Liver (tissue), 9 donors: ENCODE measurements around the gene SERPINB4. TPM values are rescaled to one million over a fixed set of nuclear protein-coding genes. Genes with fewer than 3 reads are reported as not detected.
"Not testable (repeated sequence)": the region's sequence is repeated elsewhere in the genome, so short reads cannot be mapped to it uniquely, and the experiment has no call there.

Experiments
- DNase-seq: peaks from one replicate; pipeline ENCODE4 v3.0.0-alpha.2; 2017; ENCODE audit warnings: low spot score
- H3K27ac ChIP-seq, 2 donors: one replicate each; pipeline ENCODE4 v1.7.0; 2013; ENCODE audit warnings: inconsistent platforms in 2 of 2, low read length in 2 of 2, control low read depth in 1 of 2, low read depth in 1 of 2, mild to moderate bottlenecking in 1 of 2
- H3K27me3 ChIP-seq, 4 donors: one replicate each; pipeline versions ENCODE4 v1.6.1 to v1.7.0; 2013; ENCODE audit warnings: low read length in 3 of 4, inconsistent platforms in 1 of 4, mild to moderate bottlenecking in 1 of 4, moderate library complexity in 1 of 4; ENCODE audit not compliant: control insufficient read depth in 4 of 4, insufficient read depth in 4 of 4
- H3K36me3 ChIP-seq, 4 donors: one replicate each; pipeline versions ENCODE4 v1.6.1 to v1.7.0; 2013; ENCODE audit warnings: low read length in 3 of 4, mild to moderate bottlenecking in 3 of 4, low read depth in 1 of 4, moderate library complexity in 1 of 4; ENCODE audit not compliant: control insufficient read depth in 4 of 4, insufficient read depth in 3 of 4
- H3K4me1 ChIP-seq, 4 donors: one replicate each; pipeline versions ENCODE4 v1.6.1 to v1.7.0; 2013; ENCODE audit warnings: low read length in 3 of 4, mild to moderate bottlenecking in 3 of 4, moderate library complexity in 1 of 4; ENCODE audit not compliant: control insufficient read depth in 4 of 4, insufficient read depth in 4 of 4
- H3K4me3 ChIP-seq, 3 donors: one replicate each; pipeline versions ENCODE4 v1.6.1 to v1.7.0; 2013; ENCODE audit warnings: low read length in 3 of 3, control low read depth in 1 of 3, low read depth in 1 of 3, mild to moderate bottlenecking in 1 of 3
- H3K9ac ChIP-seq, 2 donors: one replicate each; pipeline ENCODE4 v1.7.0; 2013; ENCODE audit warnings: low read length in 2 of 2, mild to moderate bottlenecking in 2 of 2, moderate library complexity in 2 of 2, control low read depth in 1 of 2, low read depth in 1 of 2
- H3K9me3 ChIP-seq, 4 donors: one replicate each; pipeline versions ENCODE4 v1.6.1 to v1.7.0; 2013; ENCODE audit warnings: low read length in 3 of 4; ENCODE audit not compliant: control insufficient read depth in 4 of 4
- ATF3 ChIP-seq: IDR thresholded peaks from 2 replicates; pipeline ENCODE4 v1.6.1; 2016; ENCODE audit warnings: antibody characterized with exemption
- EGR1 ChIP-seq, 2 donors: IDR thresholded peaks; 2 replicates each; pipeline ENCODE4 v1.6.1; 2016 to 2018; ENCODE audit warnings: antibody characterized with exemption in 2 of 2, low read depth in 2 of 2
- FOXA1 ChIP-seq: IDR thresholded peaks from 2 replicates; pipeline ENCODE4 v1.6.1; 2016; ENCODE audit warnings: antibody characterized with exemption
- FOXA2 ChIP-seq: IDR thresholded peaks from 2 replicates; pipeline ENCODE4 v1.6.1; 2016; ENCODE audit warnings: antibody characterized with exemption
- GABPA ChIP-seq, 2 donors: IDR thresholded peaks in 1 of 2; conservative IDR thresholded peaks in 1 of 2; 2 replicates each; pipeline ENCODE4 v1.6.1; 2016; ENCODE audit warnings: antibody characterized with exemption in 2 of 2, mild to moderate bottlenecking in 1 of 2, moderate library complexity in 1 of 2
- HNF4A ChIP-seq, 2 donors: conservative IDR thresholded peaks; 2 replicates each; pipeline ENCODE4 v1.6.1; 2016; ENCODE audit warnings: antibody characterized with exemption in 2 of 2, mild to moderate bottlenecking in 2 of 2
- HNF4G ChIP-seq: IDR thresholded peaks from 2 replicates; pipeline ENCODE4 v1.6.1; 2016; ENCODE audit warnings: antibody characterized with exemption
- JUND ChIP-seq, 2 donors: IDR thresholded peaks; 2 replicates each; pipeline ENCODE4 v1.6.1; 2016; ENCODE audit warnings: antibody characterized with exemption in 2 of 2
- NR2F2 ChIP-seq: IDR thresholded peaks from 2 replicates; pipeline ENCODE4 v1.6.1; 2016; ENCODE audit warnings: antibody characterized with exemption
- RAD21 ChIP-seq, 2 donors: IDR thresholded peaks; 2 replicates each; pipeline ENCODE4 v1.6.1; 2016; ENCODE audit warnings: antibody characterized with exemption in 2 of 2, mild to moderate bottlenecking in 2 of 2
- RXRA ChIP-seq, 2 donors: IDR thresholded peaks; 2 replicates each; pipeline ENCODE4 v1.6.1; 2017 to 2018; ENCODE audit warnings: antibody characterized with exemption in 2 of 2, mild to moderate bottlenecking in 1 of 2
- SP1 ChIP-seq: IDR thresholded peaks from 2 replicates; pipeline ENCODE4 v1.6.1; 2018; ENCODE audit warnings: antibody characterized with exemption, mild to moderate bottlenecking
- TAF1 ChIP-seq: conservative IDR thresholded peaks from 2 replicates; pipeline ENCODE4 v1.6.1; 2016; ENCODE audit warnings: antibody characterized with exemption, mild to moderate bottlenecking
- YY1 ChIP-seq: IDR thresholded peaks from 2 replicates; pipeline ENCODE4 v1.6.1; 2016; ENCODE audit warnings: antibody characterized with exemption, mild to moderate bottlenecking
- WGBS: extraction: QIAGEN DNeasy Blood & Tissue Kit; methylation state at CpG from one replicate; pipeline ENCODE4 v1.1.7; 2013; 5-methylcytosine and 5-hydroxymethylcytosine counted together
- polyA plus RNA-seq, 2 donors: library from polyadenylated mRNA; stranded (reverse) in 1 of 2; unstranded in 1 of 2; fragments of 200-250 nt in 1 of 2; fragments of >200 nt in 1 of 2; fragmentation: Nextera tagmentation in 1 of 2; extraction: Ambion mirVana in 1 of 2; gene quantifications; one replicate each; pipeline versions ENCODE4 v1.2.1 to v1.2.3, GENCODE V29; 2013 to 2015
- total RNA-seq, 2 donors: library from RNA; depleted of rRNA; stranded (reverse); fragments of >200 nt; gene quantifications; one replicate each; pipeline ENCODE4 v1.2.3, GENCODE V29; 2014
- TF ChIP-seq, protein P1 (sequence below): fragments of 150-350 bp; IDR thresholded peaks from 2 replicates; pipeline ENCODE4 v1.5.1; 2017; ENCODE audit warnings: improper control_type of control experiment, low read depth, low read length; ENCODE audit not compliant: missing input control
- TF ChIP-seq, protein P2 (sequence below): IDR thresholded peaks from 2 replicates; pipeline ENCODE4 v1.6.1; 2016; ENCODE audit warnings: antibody characterized with exemption, mild to moderate bottlenecking
- TF ChIP-seq, protein P3 (sequence below): IDR thresholded peaks from 2 replicates; pipeline ENCODE4 v1.6.1; 2016; ENCODE audit warnings: antibody characterized with exemption
- TF ChIP-seq, protein P4 (sequence below): IDR thresholded peaks from 2 replicates; pipeline ENCODE4 v1.6.1; 2016; ENCODE audit warnings: antibody characterized with exemption
- donor health status: healthy.
- donor health status: healthy.
- donor health status: healthy.
- donor health status: healthy.
- donor health status: healthy.

Gene SERPINB4
- total RNA-seq = not detected
- polyA plus RNA-seq = not detected

GRCh38 chr18:63644142-63644541 lies at the start of gene SERPINB4:
Gene SERPINB4, minus strand, starts transcription at chr18:63644256. Its CDS starts 679 bp downstream, at chr18:63643577.
- H3K9me3 ChIP-seq, DNase-seq, H3K4me3 ChIP-seq, H3K27ac ChIP-seq, H3K4me1 ChIP-seq, H3K36me3 ChIP-seq, H3K27me3 ChIP-seq, H3K9ac ChIP-seq: not testable (repeated sequence)
- 82% methylated on average over 1 of the region's 2 CpGs for WGBS

- no peak for TF ChIP-seq GABPA (IDR thresholded peaks at IDR 0.05 in 1 of 2, conservative IDR thresholded peaks at IDR 0.05 in 1 of 2)
- TF ChIP-seq, protein P1, sequence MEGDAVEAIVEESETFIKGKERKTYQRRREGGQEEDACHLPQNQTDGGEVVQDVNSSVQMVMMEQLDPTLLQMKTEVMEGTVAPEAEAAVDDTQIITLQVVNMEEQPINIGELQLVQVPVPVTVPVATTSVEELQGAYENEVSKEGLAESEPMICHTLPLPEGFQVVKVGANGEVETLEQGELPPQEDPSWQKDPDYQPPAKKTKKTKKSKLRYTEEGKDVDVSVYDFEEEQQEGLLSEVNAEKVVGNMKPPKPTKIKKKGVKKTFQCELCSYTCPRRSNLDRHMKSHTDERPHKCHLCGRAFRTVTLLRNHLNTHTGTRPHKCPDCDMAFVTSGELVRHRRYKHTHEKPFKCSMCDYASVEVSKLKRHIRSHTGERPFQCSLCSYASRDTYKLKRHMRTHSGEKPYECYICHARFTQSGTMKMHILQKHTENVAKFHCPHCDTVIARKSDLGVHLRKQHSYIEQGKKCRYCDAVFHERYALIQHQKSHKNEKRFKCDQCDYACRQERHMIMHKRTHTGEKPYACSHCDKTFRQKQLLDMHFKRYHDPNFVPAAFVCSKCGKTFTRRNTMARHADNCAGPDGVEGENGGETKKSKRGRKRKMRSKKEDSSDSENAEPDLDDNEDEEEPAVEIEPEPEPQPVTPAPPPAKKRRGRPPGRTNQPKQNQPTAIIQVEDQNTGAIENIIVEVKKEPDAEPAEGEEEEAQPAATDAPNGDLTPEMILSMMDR = no peak
- TF ChIP-seq ATF3 = no peak
- TF ChIP-seq JUND (IDR thresholded peaks at IDR 0.05) = no peak
- no peak for TF ChIP-seq FOXA2
- TF ChIP-seq NR2F2 = no peak
- TF ChIP-seq HNF4A (conservative IDR thresholded peaks at IDR 0.05) = no peak
- TF ChIP-seq, protein P2, sequence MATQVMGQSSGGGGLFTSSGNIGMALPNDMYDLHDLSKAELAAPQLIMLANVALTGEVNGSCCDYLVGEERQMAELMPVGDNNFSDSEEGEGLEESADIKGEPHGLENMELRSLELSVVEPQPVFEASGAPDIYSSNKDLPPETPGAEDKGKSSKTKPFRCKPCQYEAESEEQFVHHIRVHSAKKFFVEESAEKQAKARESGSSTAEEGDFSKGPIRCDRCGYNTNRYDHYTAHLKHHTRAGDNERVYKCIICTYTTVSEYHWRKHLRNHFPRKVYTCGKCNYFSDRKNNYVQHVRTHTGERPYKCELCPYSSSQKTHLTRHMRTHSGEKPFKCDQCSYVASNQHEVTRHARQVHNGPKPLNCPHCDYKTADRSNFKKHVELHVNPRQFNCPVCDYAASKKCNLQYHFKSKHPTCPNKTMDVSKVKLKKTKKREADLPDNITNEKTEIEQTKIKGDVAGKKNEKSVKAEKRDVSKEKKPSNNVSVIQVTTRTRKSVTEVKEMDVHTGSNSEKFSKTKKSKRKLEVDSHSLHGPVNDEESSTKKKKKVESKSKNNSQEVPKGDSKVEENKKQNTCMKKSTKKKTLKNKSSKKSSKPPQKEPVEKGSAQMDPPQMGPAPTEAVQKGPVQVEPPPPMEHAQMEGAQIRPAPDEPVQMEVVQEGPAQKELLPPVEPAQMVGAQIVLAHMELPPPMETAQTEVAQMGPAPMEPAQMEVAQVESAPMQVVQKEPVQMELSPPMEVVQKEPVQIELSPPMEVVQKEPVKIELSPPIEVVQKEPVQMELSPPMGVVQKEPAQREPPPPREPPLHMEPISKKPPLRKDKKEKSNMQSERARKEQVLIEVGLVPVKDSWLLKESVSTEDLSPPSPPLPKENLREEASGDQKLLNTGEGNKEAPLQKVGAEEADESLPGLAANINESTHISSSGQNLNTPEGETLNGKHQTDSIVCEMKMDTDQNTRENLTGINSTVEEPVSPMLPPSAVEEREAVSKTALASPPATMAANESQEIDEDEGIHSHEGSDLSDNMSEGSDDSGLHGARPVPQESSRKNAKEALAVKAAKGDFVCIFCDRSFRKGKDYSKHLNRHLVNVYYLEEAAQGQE = no peak
- no peak for TF ChIP-seq EGR1 (IDR thresholded peaks at IDR 0.05; ENCODE audit: low read depth in 2 of 2)
- TF ChIP-seq, protein P3, sequence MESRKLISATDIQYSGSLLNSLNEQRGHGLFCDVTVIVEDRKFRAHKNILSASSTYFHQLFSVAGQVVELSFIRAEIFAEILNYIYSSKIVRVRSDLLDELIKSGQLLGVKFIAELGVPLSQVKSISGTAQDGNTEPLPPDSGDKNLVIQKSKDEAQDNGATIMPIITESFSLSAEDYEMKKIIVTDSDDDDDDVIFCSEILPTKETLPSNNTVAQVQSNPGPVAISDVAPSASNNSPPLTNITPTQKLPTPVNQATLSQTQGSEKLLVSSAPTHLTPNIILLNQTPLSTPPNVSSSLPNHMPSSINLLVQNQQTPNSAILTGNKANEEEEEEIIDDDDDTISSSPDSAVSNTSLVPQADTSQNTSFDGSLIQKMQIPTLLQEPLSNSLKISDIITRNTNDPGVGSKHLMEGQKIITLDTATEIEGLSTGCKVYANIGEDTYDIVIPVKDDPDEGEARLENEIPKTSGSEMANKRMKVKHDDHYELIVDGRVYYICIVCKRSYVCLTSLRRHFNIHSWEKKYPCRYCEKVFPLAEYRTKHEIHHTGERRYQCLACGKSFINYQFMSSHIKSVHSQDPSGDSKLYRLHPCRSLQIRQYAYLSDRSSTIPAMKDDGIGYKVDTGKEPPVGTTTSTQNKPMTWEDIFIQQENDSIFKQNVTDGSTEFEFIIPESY = no peak
- no peak for TF ChIP-seq RXRA (IDR thresholded peaks at IDR 0.05)
- TF ChIP-seq TAF1 = no peak
- no peak for TF ChIP-seq RAD21 (IDR thresholded peaks at IDR 0.05)
- no peak for TF ChIP-seq SP1
- TF ChIP-seq FOXA1 = no peak
- TF ChIP-seq, protein P4, sequence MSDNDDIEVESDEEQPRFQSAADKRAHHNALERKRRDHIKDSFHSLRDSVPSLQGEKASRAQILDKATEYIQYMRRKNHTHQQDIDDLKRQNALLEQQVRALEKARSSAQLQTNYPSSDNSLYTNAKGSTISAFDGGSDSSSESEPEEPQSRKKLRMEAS = no peak
- no peak for TF ChIP-seq YY1
- TF ChIP-seq HNF4G = no peak
- 77% methylated on average over 2 of the region's 2 CpGs for WGBS
- no peaks in the 10 kb centered on the region for H3K27me3 ChIP-seq
- no peaks in the 10 kb centered on the region for H3K4me1 ChIP-seq
- peaks cover 0 to 3% (median 0%) of the 10 kb centered on the region in 4 donors for H3K9me3 ChIP-seq
- H3K36me3 ChIP-seq = no peaks in the 10 kb centered on the region
- no peak for DNase-seq
- H3K4me3 ChIP-seq = no peak overlapping the region
- H3K9ac ChIP-seq = no peak overlapping the region
- H3K27ac ChIP-seq = no peak overlapping the region
Observed at GRCh38 chr18:63689064-63689463, 45.0 kb upstream of the SERPINB4 start.
